ENCODE data around the gene BAIAP2. TPM values are rescaled to one million over a fixed set of nuclear protein-coding genes. Genes with fewer than 3 reads are reported as not detected.
"Not testable (repeated sequence)": the region's sequence is repeated elsewhere in the genome, so short reads cannot be mapped to it uniquely, and the experiment has no call there.

BAIAP2 gene
- total RNA-seq, 1 experiment from 2014 or later = 15.2 TPM

GRCh38 chr17:81000631-81001357, 34.2 kb upstream of the BAIAP2 start:
- DNase-seq (ENCODE audit: low read depth) = no peak

- DNase-seq (ENCODE audit: low read depth) = no peak
Measured at GRCh38 chr17:81002013-81002384, 33.0 kb upstream of the BAIAP2 start.

GRCh38 chr17:81002409-81003361, 32.3 kb upstream of the BAIAP2 start:
- peak; percentile 62 for DNase-seq (ENCODE audit: low read depth)

- DNase-seq (ENCODE audit: low read depth) = no peak
Measured at GRCh38 chr17:81003711-81004475, 31.1 kb upstream of the BAIAP2 start.

- no peak for DNase-seq (ENCODE audit: low read depth)
Measured at GRCh38 chr17:81006891-81007290, 28.1 kb upstream of the BAIAP2 start.

- no peak for DNase-seq (ENCODE audit: low read depth)
Measured at GRCh38 chr17:81008140-81008539, 26.8 kb upstream of the BAIAP2 start.

- no peak for DNase-seq (ENCODE audit: low read depth)
Measured at GRCh38 chr17:81009136-81009535, 25.8 kb upstream of the BAIAP2 start.

GRCh38 chr17:81010935-81011334, 24.0 kb upstream of the BAIAP2 start:
- no peak for DNase-seq (ENCODE audit: low read depth)

GRCh38 chr17:81011951-81012350, 23.0 kb upstream of the BAIAP2 start:
- no peak for DNase-seq (ENCODE audit: low read depth)

GRCh38 chr17:81012574-81013447, 22.1 kb upstream of the BAIAP2 start:
- no peak for DNase-seq (ENCODE audit: low read depth)

- DNase-seq (ENCODE audit: low read depth) = no peak
Measured at GRCh38 chr17:81013642-81014041, 21.3 kb upstream of the BAIAP2 start.

GRCh38 chr17:81015136-81015535, 19.8 kb upstream of the BAIAP2 start:
- DNase-seq (ENCODE audit: low read depth) = no peak

- no peak for DNase-seq (ENCODE audit: low read depth)
Measured at GRCh38 chr17:81016575-81016974, 18.4 kb upstream of the BAIAP2 start.

GRCh38 chr17:81017330-81017729, 17.6 kb upstream of the BAIAP2 start:
- not testable (repeated sequence) for DNase-seq (ENCODE audit: low read depth)

GRCh38 chr17:81018044-81018802, 16.7 kb upstream of the BAIAP2 start:
- DNase-seq (ENCODE audit: low read depth) = no peak

- DNase-seq (ENCODE audit: low read depth) = no peak
Measured at GRCh38 chr17:81019563-81020442, 15.1 kb upstream of the BAIAP2 start.

GRCh38 chr17:81020443-81020766, 14.5 kb upstream of the BAIAP2 start:
- no peak for DNase-seq (ENCODE audit: low read depth)

GRCh38 chr17:81020767-81021497, 14.0 kb upstream of the BAIAP2 start:
- peak; percentile 57 for DNase-seq (ENCODE audit: low read depth)
